Activated naive CD4-positive, alpha-beta T cell treated with anti-CD3 and anti-CD28 coated beads for 36 hours (primary cell): ENCODE results near the gene NCCRP1. TPM values are rescaled to one million over a fixed set of nuclear protein-coding genes. Genes with fewer than 3 reads are reported as not detected.

Experiments used
- CTCF ChIA-PET: fragments of 350-600 bp; sonication (Branson Sonifier 250); formaldehyde crosslinking; loops from one replicate; lab custom pipeline; 2021; ENCODE audit warnings: antibody characterized with exemption; lab: Charles Lee
- DNase-seq: peaks from one replicate; pipeline ENCODE4 v3.0.0-alpha.2; 2020
- H3K27ac Mint-ChIP-seq: one replicate; pipeline ENCODE4 v1.8.0; 2021; ENCODE audit warnings: mild to moderate bottlenecking, mixed read lengths
- H3K27me3 Mint-ChIP-seq: one replicate; pipeline ENCODE4 v1.8.0; 2021; ENCODE audit warnings: low read depth, mixed read lengths
- H3K36me3 Mint-ChIP-seq: one replicate; pipeline ENCODE4 v1.8.0; 2021; ENCODE audit warnings: low read depth, mixed read lengths
- H3K4me1 Mint-ChIP-seq: one replicate; pipeline ENCODE4 v1.8.0; 2021; ENCODE audit warnings: low read depth, mixed read lengths
- H3K4me3 Mint-ChIP-seq: one replicate; pipeline ENCODE4 v1.8.0; 2021; ENCODE audit warnings: mild to moderate bottlenecking, moderate library complexity, mixed read lengths
- H3K9me3 Mint-ChIP-seq: one replicate; pipeline ENCODE4 v1.8.0; 2021; ENCODE audit warnings: mixed read lengths
- intact Hi-C: fragments of 100-400 bp; cut with micrococcal nuclease; formaldehyde crosslinking; loops from one replicate; pipeline ENCODE4 v1.15.1; 2023
- total RNA-seq, 2 experiments: library from RNA; stranded (reverse); gene quantifications; one replicate each; pipeline ENCODE4 v1.2.3, GENCODE V29; 2021

The NCCRP1 gene
- total RNA-seq, 2 experiments from 2014 or later, result not detected

DNA sequence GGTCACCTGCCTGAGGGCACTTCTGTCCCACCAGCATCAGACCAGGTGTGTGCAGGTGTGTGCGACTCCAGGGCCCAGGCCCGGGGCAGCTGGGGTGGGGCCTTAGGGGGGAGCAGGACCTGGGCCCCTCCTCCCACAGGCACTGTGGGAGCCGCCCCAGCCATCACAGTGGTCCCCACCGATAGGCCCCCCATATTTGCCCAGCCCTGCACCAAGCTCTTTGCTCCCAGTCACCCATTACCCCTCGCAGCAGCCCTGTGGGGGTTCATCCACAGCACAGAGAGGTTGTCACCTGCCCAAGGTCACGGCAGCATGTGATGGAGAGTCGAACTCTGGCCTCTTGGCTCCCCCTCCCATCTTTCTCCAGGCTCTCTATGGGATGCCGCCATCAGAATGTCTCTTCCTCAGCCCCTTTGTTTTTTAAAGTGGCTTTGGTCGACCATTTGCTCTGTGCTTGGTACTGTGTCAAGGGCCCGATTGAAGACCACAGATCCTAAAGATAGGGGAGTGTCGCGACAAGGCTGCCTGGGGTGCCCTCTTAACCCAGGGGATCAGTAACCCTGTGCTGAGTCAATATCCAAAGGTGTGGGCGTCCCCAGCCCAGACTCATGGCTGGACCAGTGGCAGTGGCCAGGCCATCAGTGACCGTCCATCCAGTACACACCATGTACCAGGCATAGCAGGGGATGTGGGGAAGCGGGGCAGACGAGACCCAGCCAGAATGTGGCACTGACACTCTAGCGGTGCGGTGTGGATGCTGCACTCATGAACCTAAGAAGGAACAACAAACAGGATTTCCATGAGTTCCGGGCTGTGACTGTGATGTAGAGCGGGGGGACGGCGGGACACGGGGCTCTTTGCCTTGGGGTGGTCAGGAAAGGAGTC is 28.3 kb upstream of the NCCRP1 start:
- intact Hi-C loops, result no loop called here
- Mint-ChIP-seq H3K27me3 (no peaks in the 10 kb centered on the region), H3K36me3 (no peaks in the 10 kb centered on the region), H3K4me1 (no peaks in the 10 kb centered on the region), H3K27ac (no peak overlapping the region), H3K4me3 (no peak overlapping the region), H3K9me3 (no peaks in the 10 kb centered on the region)
- CTCF ChIA-PET, result no interaction called here
- DNase-seq, result no peak

- H3K27ac Mint-ChIP-seq, result no peak overlapping the region
- intact Hi-C loops, result no loop called here
- no peaks in the 10 kb centered on the region for H3K27me3 Mint-ChIP-seq
- no peak for DNase-seq
- no peaks in the 10 kb centered on the region for H3K9me3 Mint-ChIP-seq
- CTCF ChIA-PET, result no interaction called here
- no peaks in the 10 kb centered on the region for H3K4me1 Mint-ChIP-seq
- H3K4me3 Mint-ChIP-seq, result no peak overlapping the region
- H3K36me3 Mint-ChIP-seq, result no peaks in the 10 kb centered on the region
These were observed 27.5 kb upstream of the NCCRP1 start for GRCh38 chr19:39169143-39169810.

DNA sequence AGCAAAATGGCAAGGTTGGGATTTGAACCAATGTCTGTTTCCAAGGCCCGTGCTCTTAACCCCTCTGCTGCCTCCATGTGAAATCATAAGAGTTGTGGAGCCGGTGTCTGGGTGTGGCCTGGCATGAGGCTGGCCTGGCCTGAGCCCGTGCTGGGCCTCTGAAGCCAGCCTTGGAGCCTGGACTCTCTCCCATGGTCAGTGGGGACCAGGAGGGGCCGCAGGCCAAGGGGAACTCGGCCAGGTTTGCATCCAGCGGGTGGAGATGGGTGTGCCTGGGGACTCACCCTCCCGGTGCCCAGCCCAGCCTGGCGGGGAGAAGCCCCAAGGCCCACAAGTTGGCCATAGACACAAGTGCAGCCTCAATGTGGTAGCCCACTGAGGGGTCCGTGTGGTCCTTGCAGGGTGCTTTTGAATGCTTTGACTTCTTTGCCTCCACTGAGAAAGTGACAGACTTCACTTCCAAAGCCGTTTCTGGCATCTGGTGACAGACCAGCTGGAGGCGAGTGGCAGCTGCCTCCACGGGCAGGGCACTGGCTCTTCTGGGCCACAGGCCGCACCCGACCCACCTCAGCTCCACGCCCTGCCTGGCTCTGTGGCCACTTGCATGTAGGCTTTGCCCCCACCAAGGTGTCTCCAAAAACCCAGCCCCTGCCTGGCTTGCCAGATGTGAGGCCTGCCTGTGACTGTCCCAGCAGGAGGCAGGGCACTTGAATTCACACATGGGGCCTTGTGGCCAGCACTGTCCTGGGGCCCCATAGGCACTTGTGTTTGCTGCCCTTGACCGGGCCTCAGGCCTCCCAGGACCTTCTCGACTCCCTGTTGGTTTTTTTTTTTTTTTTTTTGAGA is 26.2 kb upstream of the NCCRP1 start:
- CTCF ChIA-PET, result no interaction called here
- Mint-ChIP-seq H3K36me3 (no peaks in the 10 kb centered on the region), H3K27me3 (no peaks in the 10 kb centered on the region), H3K4me1 (no peaks in the 10 kb centered on the region), H3K27ac (no peak overlapping the region), H3K9me3 (no peaks in the 10 kb centered on the region), H3K4me3 (no peak overlapping the region)
- DNase-seq, result no peak
- intact Hi-C loops, result no loop called here

GRCh38 chr19:39171479-39172465 is 25.0 kb upstream of the NCCRP1 start:
- DNase-seq, result no peak
- no peaks in the 10 kb centered on the region for H3K27me3 Mint-ChIP-seq
- H3K36me3 Mint-ChIP-seq, result no peaks in the 10 kb centered on the region
- H3K9me3 Mint-ChIP-seq, result no peaks in the 10 kb centered on the region
- H3K4me1 Mint-ChIP-seq, result no peaks in the 10 kb centered on the region
- intact Hi-C loops, result no loop called here
- no peak overlapping the region for H3K27ac Mint-ChIP-seq
- no peak overlapping the region for H3K4me3 Mint-ChIP-seq
- CTCF ChIA-PET, result no interaction called here

GRCh38 chr19:39172700-39173501 is 23.9 kb upstream of the NCCRP1 start:
- CTCF ChIA-PET, result no interaction called here
- H3K9me3 Mint-ChIP-seq, result no peaks in the 10 kb centered on the region
- H3K27ac Mint-ChIP-seq, result no peak overlapping the region
- H3K36me3 Mint-ChIP-seq, result peaks cover under 1% of the 10 kb centered on the region
- DNase-seq, result no peak
- intact Hi-C loops, result no loop called here
- H3K27me3 Mint-ChIP-seq, result no peaks in the 10 kb centered on the region
- no peaks in the 10 kb centered on the region for H3K4me1 Mint-ChIP-seq
- no peak overlapping the region for H3K4me3 Mint-ChIP-seq

DNA sequence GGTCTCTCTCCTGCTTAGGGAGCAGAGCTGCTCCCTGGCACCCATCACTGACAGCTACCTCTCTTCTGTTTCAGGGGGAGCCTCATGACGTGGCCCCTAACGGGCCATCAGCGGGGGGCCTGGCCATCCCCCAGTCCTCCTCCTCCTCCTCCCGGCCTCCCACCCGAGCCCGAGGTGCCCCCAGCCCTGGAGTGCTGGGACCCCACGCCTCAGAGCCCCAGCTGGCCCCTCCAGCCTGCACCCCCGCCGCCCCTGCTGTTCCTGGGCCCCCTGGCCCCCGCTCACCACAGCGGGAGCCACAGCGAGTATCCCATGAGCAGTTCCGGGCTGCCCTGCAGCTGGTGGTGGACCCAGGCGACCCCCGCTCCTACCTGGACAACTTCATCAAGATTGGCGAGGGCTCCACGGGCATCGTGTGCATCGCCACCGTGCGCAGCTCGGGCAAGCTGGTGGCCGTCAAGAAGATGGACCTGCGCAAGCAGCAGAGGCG is 23.2 kb upstream of the NCCRP1 start:
- H3K4me1 Mint-ChIP-seq, result no peaks in the 10 kb centered on the region
- no peaks in the 10 kb centered on the region for H3K9me3 Mint-ChIP-seq
- no peaks in the 10 kb centered on the region for H3K27me3 Mint-ChIP-seq
- intact Hi-C loops, result no loop called here
- H3K36me3 Mint-ChIP-seq, result peaks cover 5% of the 10 kb centered on the region
- no peak overlapping the region for H3K27ac Mint-ChIP-seq
- DNase-seq, result no peak
- no peak overlapping the region for H3K4me3 Mint-ChIP-seq
- CTCF ChIA-PET, result no interaction called here

- H3K9me3 Mint-ChIP-seq, result no peaks in the 10 kb centered on the region
- no peaks in the 10 kb centered on the region for H3K4me1 Mint-ChIP-seq
- H3K27me3 Mint-ChIP-seq, result no peaks in the 10 kb centered on the region
- H3K36me3 Mint-ChIP-seq, result peaks cover 5% of the 10 kb centered on the region
- intact Hi-C loops, result no loop called here
- no peak overlapping the region for H3K4me3 Mint-ChIP-seq
- CTCF ChIA-PET, result no interaction called here
- no peak for DNase-seq
- no peak overlapping the region for H3K27ac Mint-ChIP-seq
These were observed 22.6 kb upstream of the NCCRP1 start for GRCh38 chr19:39174142-39174541.

DNA sequence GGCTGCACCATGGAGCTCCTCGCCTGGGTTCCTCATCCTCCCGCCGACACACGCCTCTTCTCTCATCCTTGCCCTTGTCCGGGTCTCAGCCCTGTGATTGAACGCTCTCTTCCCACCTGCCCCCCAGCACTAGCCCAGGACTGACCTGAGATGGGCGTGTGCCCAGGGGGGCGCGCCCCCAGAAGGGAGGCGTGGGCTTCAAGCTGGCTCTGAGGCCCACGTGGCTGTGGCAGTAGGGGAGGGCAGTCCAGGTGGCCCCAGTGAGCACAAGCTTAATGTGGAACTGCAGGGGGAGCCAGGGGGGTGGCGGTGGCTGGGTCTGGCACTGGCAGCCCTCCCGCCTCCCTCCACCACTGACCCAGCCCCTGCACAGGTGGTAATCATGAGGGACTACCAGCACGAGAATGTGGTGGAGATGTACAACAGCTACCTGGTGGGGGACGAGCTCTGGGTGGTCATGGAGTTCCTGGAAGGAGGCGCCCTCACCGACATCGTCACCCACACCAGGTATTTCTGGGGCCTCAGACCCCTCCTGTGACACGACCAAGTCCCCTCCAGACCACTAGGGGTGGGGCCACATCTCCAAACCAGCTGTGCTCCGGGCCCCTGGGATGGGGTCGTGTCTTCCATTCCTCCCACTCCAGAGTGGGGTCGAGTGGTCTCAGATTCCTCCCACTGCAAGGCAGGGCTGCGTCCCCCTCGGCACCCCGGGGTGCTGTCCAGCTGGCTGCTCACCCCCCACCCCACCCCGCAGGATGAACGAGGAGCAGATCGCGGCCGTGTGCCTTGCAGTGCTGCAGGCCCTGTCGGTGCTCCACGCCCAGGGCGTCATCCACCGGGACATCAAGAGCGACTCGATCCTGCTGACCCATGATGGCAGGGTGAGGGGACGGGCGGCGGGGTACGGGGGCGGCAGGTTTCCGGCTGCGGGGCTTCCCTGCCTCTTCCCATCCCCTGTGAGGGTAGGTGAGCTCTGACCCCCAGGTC is 21.9 kb upstream of the NCCRP1 start:
- DNase-seq, result no peak
- intact Hi-C loops, result no loop called here
- no peak overlapping the region for H3K27ac Mint-ChIP-seq
- no peaks in the 10 kb centered on the region for H3K9me3 Mint-ChIP-seq
- no peaks in the 10 kb centered on the region for H3K4me1 Mint-ChIP-seq
- H3K4me3 Mint-ChIP-seq, result no peak overlapping the region
- CTCF ChIA-PET, result interaction anchor here (1.0 kb wide), 1 partner anchor 61 kb away, joined by 3 read pairs; no protein-coding TSS in a partner anchor
- peaks cover 5% of the 10 kb centered on the region for H3K36me3 Mint-ChIP-seq
- no peaks in the 10 kb centered on the region for H3K27me3 Mint-ChIP-seq

DNA sequence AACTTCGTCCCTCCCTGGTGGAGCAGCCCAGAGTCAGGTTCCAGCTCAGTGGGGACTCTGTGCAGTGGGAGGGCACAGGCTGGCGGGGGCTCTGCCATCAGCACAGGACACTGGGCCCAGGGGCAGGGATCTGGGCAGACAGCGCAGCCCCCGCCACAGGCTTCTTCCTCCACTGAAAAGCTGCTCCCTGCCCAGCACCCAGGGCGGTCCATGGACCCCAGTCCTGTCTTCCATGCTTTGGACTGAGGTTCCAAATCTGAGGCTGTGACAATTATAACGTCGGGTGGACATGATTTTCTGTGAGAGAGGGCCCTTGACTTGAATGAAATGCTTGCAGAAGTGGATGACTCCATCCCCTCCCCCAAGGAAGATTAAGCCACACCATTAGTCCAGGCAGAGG is 21.2 kb upstream of the NCCRP1 start:
- intact Hi-C loops, result no loop called here
- Mint-ChIP-seq H3K36me3 (peaks cover 5% of the 10 kb centered on the region), H3K27me3 (no peaks in the 10 kb centered on the region), H3K27ac (no peak overlapping the region), H3K4me1 (no peaks in the 10 kb centered on the region), H3K9me3 (no peaks in the 10 kb centered on the region), H3K4me3 (no peak overlapping the region)
- CTCF ChIA-PET, result interaction anchor here (1.0 kb wide), 1 partner anchor 62 kb away, joined by 3 read pairs; no protein-coding TSS in a partner anchor
- DNase-seq, result no peak

GRCh38 chr19:39177110-39177699 is 19.6 kb upstream of the NCCRP1 start:
- intact Hi-C loops, result no loop called here
- Mint-ChIP-seq H3K27me3 (no peaks in the 10 kb centered on the region), H3K4me1 (no peaks in the 10 kb centered on the region), H3K4me3 (no peak overlapping the region), H3K9me3 (no peaks in the 10 kb centered on the region), H3K27ac (no peak overlapping the region), H3K36me3 (peaks cover 5% of the 10 kb centered on the region)
- CTCF ChIA-PET, result interaction anchor here (0.7 kb wide), 1 partner anchor 218 kb away, joined by 3 read pairs; no protein-coding TSS in a partner anchor
- DNase-seq, result no peak
